Neural progenitor cell (in vitro differentiated cells): ENCODE data around the gene SNAP29. TPM values are rescaled to one million over a fixed set of nuclear protein-coding genes. Genes with fewer than 3 reads are reported as not detected.

ENCODE experiments used
- DNase-seq: peaks from one replicate; pipeline ENCODE4 v3.0.0-alpha.2; 2016; ENCODE audit warnings: low spot score
- H2AFZ ChIP-seq: fragments of 200-600 bp; sonication (generic); replicated peaks from 2 replicates; pipeline ENCODE4 v1.6.1; 2016; ENCODE audit warnings: antibody characterized with exemption
- H3F3A ChIP-seq: fragments of 200-600 bp; sonication (generic); 2 replicates; pipeline ENCODE4 v1.6.1; 2016; ENCODE audit warnings: antibody characterized with exemption, low read depth
- H3K27ac ChIP-seq: fragments of 200-600 bp; sonication (generic); 2 replicates; pipeline ENCODE4 v1.5.1; 2016; ENCODE audit warnings: mild to moderate bottlenecking
- H3K27me3 ChIP-seq: fragments of 200-600 bp; sonication (generic); 2 replicates; pipeline ENCODE4 v1.6.1; 2016; ENCODE audit warnings: mild to moderate bottlenecking, moderate library complexity
- H3K36me3 ChIP-seq: fragments of 200-600 bp; sonication (generic); 2 replicates; pipeline ENCODE4 v1.5.1; 2016
- H3K4me1 ChIP-seq: fragments of 200-600 bp; sonication (generic); 2 replicates; pipeline ENCODE4 v1.6.1; 2016; ENCODE audit warnings: mixed run types
- H3K4me2 ChIP-seq: fragments of 200-600 bp; sonication (generic); 2 replicates; pipeline ENCODE4 v1.6.1; 2016
- H3K4me3 ChIP-seq: fragments of 200-600 bp; sonication (generic); 2 replicates; pipeline ENCODE4 v1.5.1; 2016
- H3K79me2 ChIP-seq: fragments of 200-600 bp; sonication (generic); 2 replicates; pipeline ENCODE4 v1.6.1; 2016; ENCODE audit warnings: low read depth
- H3K9ac ChIP-seq: fragments of 200-600 bp; sonication (generic); 2 replicates; pipeline ENCODE4 v1.6.1; 2016
- H3K9me3 ChIP-seq: fragments of 200-600 bp; sonication (generic); 2 replicates; pipeline ENCODE4 v1.5.1; 2016; ENCODE audit warnings: low read depth
- H4K20me1 ChIP-seq: fragments of 200-600 bp; sonication (generic); 2 replicates; pipeline ENCODE4 v1.6.1; 2016; ENCODE audit warnings: low read depth
- H3K27ac Mint-ChIP-seq: 3 replicates; pipeline ENCODE4 v1.8.0; 2021; ENCODE audit warnings: mixed read lengths
- H3K27me3 Mint-ChIP-seq: 2 replicates; pipeline ENCODE4 v1.8.0; 2022; ENCODE audit warnings: low read depth, mild to moderate bottlenecking, inconsistent platforms, moderate library complexity, mixed read lengths; ENCODE audit not compliant: insufficient read depth
- H3K36me3 Mint-ChIP-seq: 3 replicates; pipeline ENCODE4 v1.8.0; 2021; ENCODE audit warnings: mixed read lengths
- H3K4me1 Mint-ChIP-seq: 3 replicates; pipeline ENCODE4 v1.8.0; 2021; ENCODE audit warnings: mixed read lengths
- H3K4me3 Mint-ChIP-seq: 3 replicates; pipeline ENCODE4 v1.8.0; 2021; ENCODE audit warnings: mild to moderate bottlenecking, moderate library complexity, mixed read lengths
- H3K9me3 Mint-ChIP-seq: 3 replicates; pipeline ENCODE4 v1.8.0; 2020; ENCODE audit warnings: mixed read lengths
- EZH2 ChIP-seq: fragments of 200-600 bp; sonication (generic); IDR thresholded peaks from 2 replicates; pipeline ENCODE4 v1.6.1; 2017; ENCODE audit warnings: antibody characterized with exemption, mild to moderate bottlenecking, moderate library complexity
- EZH2phosphoT487 ChIP-seq: fragments of 200-600 bp; sonication (generic); IDR thresholded peaks from 2 replicates; pipeline ENCODE4 v1.6.1; 2017; ENCODE audit warnings: antibody characterized with exemption
- total RNA-seq: library from RNA; depleted of rRNA; stranded (reverse); fragments of >200 nt; gene quantifications from 2 replicates; pipeline ENCODE4 v1.2.3, GENCODE V29; 2015; ENCODE audit warnings: low replicate concordance
- TF ChIP-seq, protein P1 (sequence below): fragments of 200-600 bp; sonication (generic); IDR thresholded peaks from 2 replicates; pipeline ENCODE4 v1.5.1; 2017; ENCODE audit warnings: antibody characterized with exemption, mild to moderate bottlenecking

Gene SNAP29
- total RNA-seq, 1 donor from 2014 or later: 5.6 TPM

- no peak for DNase-seq
- H3K27me3 Mint-ChIP-seq: peaks cover 4% of the 10 kb centered on the region
- Histone ChIP-seq H3K27me3 (no peaks in the 10 kb centered on the region), H3K4me1 (no peaks in the 10 kb centered on the region), H3K79me2 (no peaks in the 10 kb centered on the region), H3K4me3 (no peak overlapping the region), H3K36me3 (no peaks in the 10 kb centered on the region), H4K20me1 (no peaks in the 10 kb centered on the region), H3K9ac (no peak overlapping the region), H2AFZ (no peak overlapping the region), H3K9me3 (no peaks in the 10 kb centered on the region), H3F3A (no peaks in the 10 kb centered on the region), H3K27ac (no peak overlapping the region), H3K4me2 (no peak overlapping the region)
- H3K27ac Mint-ChIP-seq: no peak overlapping the region
- peaks cover 3% of the 10 kb centered on the region for H3K36me3 Mint-ChIP-seq
- peaks cover 2% of the 10 kb centered on the region for H3K4me1 Mint-ChIP-seq
- TF ChIP-seq, protein P1, sequence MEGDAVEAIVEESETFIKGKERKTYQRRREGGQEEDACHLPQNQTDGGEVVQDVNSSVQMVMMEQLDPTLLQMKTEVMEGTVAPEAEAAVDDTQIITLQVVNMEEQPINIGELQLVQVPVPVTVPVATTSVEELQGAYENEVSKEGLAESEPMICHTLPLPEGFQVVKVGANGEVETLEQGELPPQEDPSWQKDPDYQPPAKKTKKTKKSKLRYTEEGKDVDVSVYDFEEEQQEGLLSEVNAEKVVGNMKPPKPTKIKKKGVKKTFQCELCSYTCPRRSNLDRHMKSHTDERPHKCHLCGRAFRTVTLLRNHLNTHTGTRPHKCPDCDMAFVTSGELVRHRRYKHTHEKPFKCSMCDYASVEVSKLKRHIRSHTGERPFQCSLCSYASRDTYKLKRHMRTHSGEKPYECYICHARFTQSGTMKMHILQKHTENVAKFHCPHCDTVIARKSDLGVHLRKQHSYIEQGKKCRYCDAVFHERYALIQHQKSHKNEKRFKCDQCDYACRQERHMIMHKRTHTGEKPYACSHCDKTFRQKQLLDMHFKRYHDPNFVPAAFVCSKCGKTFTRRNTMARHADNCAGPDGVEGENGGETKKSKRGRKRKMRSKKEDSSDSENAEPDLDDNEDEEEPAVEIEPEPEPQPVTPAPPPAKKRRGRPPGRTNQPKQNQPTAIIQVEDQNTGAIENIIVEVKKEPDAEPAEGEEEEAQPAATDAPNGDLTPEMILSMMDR: no peak
- TF ChIP-seq EZH2phosphoT487 (no peak), EZH2 (no peak)
- H3K9me3 Mint-ChIP-seq: no peaks in the 10 kb centered on the region
- no peak overlapping the region for H3K4me3 Mint-ChIP-seq
Observed at GRCh38 chr22:20875296-20875695, 16.5 kb downstream of the SNAP29 start.

DNA sequence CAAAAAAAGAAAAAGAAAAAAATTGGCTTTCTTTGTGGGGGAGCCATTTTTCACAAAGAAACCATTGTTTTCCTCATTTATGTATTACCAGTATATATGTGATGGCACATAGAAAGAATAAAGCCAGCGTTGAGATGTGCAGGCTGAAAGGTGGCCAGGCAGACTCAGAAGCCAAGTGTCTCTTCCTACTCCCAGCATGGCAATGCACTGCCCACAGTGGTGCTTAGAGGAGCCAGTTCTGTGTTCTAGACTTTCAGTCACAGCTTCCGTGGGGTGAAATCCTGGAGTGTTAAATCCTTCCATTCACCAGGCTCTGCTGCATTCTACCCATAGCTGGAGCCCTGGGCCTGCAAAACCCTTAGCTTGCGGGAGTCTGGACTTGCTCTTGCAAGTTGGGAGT lies 18.9 kb downstream of the SNAP29 start:
- Histone ChIP-seq H3K4me1 (no peaks in the 10 kb centered on the region), H3K27ac (no peak overlapping the region), H3K27me3 (no peaks in the 10 kb centered on the region), H3K4me2 (no peak overlapping the region), H3K4me3 (no peak overlapping the region), H3F3A (no peaks in the 10 kb centered on the region), H3K79me2 (no peaks in the 10 kb centered on the region), H4K20me1 (no peaks in the 10 kb centered on the region), H3K36me3 (no peaks in the 10 kb centered on the region), H3K9ac (no peak overlapping the region), H3K9me3 (no peaks in the 10 kb centered on the region), H2AFZ (no peak overlapping the region)
- TF ChIP-seq, protein P1: no peak
- no peak for TF ChIP-seq EZH2phosphoT487
- no peak for TF ChIP-seq EZH2
- Mint-ChIP-seq H3K4me3 (no peak overlapping the region), H3K27me3 (peaks cover 4% of the 10 kb centered on the region), H3K4me1 (peaks cover 2% of the 10 kb centered on the region), H3K27ac (no peak overlapping the region), H3K9me3 (no peaks in the 10 kb centered on the region), H3K36me3 (peaks cover 8% of the 10 kb centered on the region)
- DNase-seq: no peak

GRCh38 chr22:20881231-20881630 lies 22.4 kb downstream of the SNAP29 start:
- H2AFZ ChIP-seq: no peak overlapping the region
- no peak overlapping the region for H3K4me3 ChIP-seq
- no peak for DNase-seq
- Mint-ChIP-seq H3K36me3 (peaks cover 11% of the 10 kb centered on the region), H3K4me3 (no peak overlapping the region), H3K27me3 (peaks cover 4% of the 10 kb centered on the region), H3K4me1 (peaks cover 6% of the 10 kb centered on the region), H3K9me3 (no peaks in the 10 kb centered on the region), H3K27ac (no peak overlapping the region)
- no peaks in the 10 kb centered on the region for H3K9me3 ChIP-seq
- no peaks in the 10 kb centered on the region for H4K20me1 ChIP-seq
- no peak overlapping the region for H3K27ac ChIP-seq
- H3F3A ChIP-seq: no peaks in the 10 kb centered on the region
- TF ChIP-seq, protein P1: no peak
- no peak for TF ChIP-seq EZH2
- TF ChIP-seq EZH2phosphoT487: no peak
- H3K36me3 ChIP-seq: no peaks in the 10 kb centered on the region
- H3K27me3 ChIP-seq: no peaks in the 10 kb centered on the region
- H3K4me1 ChIP-seq: no peaks in the 10 kb centered on the region
- no peak overlapping the region for H3K9ac ChIP-seq
- no peak overlapping the region for H3K4me2 ChIP-seq
- H3K79me2 ChIP-seq: no peaks in the 10 kb centered on the region
